DMS79 (cell line): Measurements from ENCODE around the gene PNPLA7.

ENCODE experiments used
- DNase-seq: peaks from one replicate; lab custom pipeline; 2025; lab: John Stamatoyannopoulos, UW

Gene PNPLA7

GRCh38 chr9:137434498-137435380 lies 115.5 kb downstream of the PNPLA7 start:
- no peak for DNase-seq

- no peak for DNase-seq
Measured at GRCh38 chr9:137433916-137434431, 116.2 kb downstream of the PNPLA7 start.

GRCh38 chr9:137433349-137433915 lies 116.8 kb downstream of the PNPLA7 start:
- DNase-seq: no peak

GRCh38 chr9:137432687-137433348 lies 117.4 kb downstream of the PNPLA7 start:
- DNase-seq: no peak

- no peak for DNase-seq
Measured at GRCh38 chr9:137431416-137431931, 118.7 kb downstream of the PNPLA7 start.

GRCh38 chr9:137430723-137431415 lies 119.3 kb downstream of the PNPLA7 start:
- DNase-seq: no peak

GRCh38 chr9:137429974-137430722 lies 120.1 kb downstream of the PNPLA7 start:
- DNase-seq: no peak

- DNase-seq: no peak
Measured at GRCh38 chr9:137429546-137429890, 120.7 kb downstream of the PNPLA7 start.

- no peak for DNase-seq
Measured at GRCh38 chr9:137428841-137429545, 121.2 kb downstream of the PNPLA7 start.

GRCh38 chr9:137428311-137428630 lies 121.9 kb downstream of the PNPLA7 start:
- DNase-seq: no peak

- DNase-seq: no peak
Measured at GRCh38 chr9:137427454-137428310, 122.5 kb downstream of the PNPLA7 start.

GRCh38 chr9:137426018-137426681 lies 124.1 kb downstream of the PNPLA7 start:
- no peak for DNase-seq

GRCh38 chr9:137423514-137424291 lies 126.5 kb downstream of the PNPLA7 start:
- DNase-seq: no peak

- peak; percentile 84 for DNase-seq
Measured at GRCh38 chr9:137422604-137423513, 127.3 kb downstream of the PNPLA7 start, which contains the start of the genes EXD3 and NOXA1. Gene EXD3, minus strand, starts transcription at chr9:137423162. Its CDS starts 27,805 bp downstream, at chr9:137395357. Gene NOXA1, plus strand, starts transcription at chr9:137423393. Its CDS starts 137 bp downstream, at chr9:137423530.

- no peak for DNase-seq
Measured at GRCh38 chr9:137421838-137422603, 128.2 kb downstream of the PNPLA7 start.
